ENCODE results near the gene CYP4F12. TPM values are rescaled to one million over a fixed set of nuclear protein-coding genes. Genes with fewer than 3 reads are reported as not detected.

CYP4F12 gene
- total RNA-seq, 1 donor = not detected

DNA sequence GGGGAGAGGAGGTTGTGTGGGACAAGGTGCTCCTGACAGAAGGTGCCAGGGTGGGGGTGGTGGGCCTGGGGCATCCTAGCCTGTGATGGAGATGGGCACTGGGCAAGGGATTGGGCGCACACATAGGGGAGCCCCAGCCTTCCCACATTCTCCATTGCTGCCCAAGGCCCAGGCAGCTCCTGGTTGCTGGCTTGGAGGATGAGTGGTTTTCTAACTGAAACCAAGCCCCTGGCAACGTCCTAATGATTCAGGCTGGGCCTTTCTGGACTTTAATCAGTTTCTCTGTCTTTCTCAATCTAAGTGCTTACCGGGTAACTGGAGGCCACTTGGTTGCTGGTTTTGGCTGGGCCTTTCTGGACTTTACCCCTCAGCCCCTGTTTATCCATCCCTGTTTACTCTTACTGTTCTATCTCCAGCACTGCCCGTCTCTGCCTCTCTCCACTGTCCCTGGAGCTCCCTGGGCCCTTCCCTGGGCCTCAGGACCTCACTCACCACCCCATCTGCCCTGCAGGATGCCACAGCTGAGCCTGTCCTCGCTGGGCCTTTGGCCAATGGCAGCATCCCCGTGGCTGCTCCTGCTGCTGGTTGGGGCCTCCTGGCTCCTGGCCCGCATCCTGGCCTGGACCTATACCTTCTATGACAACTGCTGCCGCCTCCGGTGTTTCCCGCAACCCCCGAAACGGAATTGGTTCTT lies 31.8 kb upstream of the CYP4F12 start:
- TF ChIP-seq, protein P1, sequence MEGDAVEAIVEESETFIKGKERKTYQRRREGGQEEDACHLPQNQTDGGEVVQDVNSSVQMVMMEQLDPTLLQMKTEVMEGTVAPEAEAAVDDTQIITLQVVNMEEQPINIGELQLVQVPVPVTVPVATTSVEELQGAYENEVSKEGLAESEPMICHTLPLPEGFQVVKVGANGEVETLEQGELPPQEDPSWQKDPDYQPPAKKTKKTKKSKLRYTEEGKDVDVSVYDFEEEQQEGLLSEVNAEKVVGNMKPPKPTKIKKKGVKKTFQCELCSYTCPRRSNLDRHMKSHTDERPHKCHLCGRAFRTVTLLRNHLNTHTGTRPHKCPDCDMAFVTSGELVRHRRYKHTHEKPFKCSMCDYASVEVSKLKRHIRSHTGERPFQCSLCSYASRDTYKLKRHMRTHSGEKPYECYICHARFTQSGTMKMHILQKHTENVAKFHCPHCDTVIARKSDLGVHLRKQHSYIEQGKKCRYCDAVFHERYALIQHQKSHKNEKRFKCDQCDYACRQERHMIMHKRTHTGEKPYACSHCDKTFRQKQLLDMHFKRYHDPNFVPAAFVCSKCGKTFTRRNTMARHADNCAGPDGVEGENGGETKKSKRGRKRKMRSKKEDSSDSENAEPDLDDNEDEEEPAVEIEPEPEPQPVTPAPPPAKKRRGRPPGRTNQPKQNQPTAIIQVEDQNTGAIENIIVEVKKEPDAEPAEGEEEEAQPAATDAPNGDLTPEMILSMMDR (IDR thresholded peaks at IDR 0.05; ENCODE audit: insufficient read depth, low read depth, low read length) = no peak
- no peak overlapping the region for H3K4me3 ChIP-seq (ENCODE audit: low read depth, low read length)
- DNase-seq (ENCODE audit: low read depth) = no peak

DNA sequence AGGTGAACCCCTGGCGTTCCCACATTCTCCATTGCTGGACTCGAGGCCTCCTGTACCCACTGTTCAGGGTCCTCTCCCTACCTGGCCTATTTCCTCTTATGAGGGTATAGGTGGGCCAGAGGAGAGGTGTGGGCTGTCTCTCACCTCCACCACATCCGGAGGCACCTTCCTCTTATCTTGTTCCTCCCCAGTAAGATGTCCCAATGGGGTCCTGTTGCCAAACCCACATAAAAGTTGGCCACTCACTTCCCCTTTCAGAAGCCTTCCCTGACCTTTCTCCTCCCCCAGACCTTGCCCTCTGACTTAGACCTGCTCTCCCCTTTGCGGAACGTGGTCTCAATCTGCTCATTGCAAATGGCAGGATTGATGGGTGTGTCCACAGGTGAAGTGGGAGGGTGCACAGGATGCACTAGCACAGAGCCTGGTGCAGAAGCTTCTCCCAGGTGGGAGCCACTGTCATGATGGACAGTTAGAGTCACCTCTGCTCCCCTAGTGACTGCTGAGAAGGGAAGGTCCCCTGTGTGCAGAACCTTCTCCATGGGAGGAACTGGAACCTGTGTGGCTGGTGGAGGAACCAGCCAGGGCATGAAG lies 30.9 kb upstream of the CYP4F12 start:
- no peak for DNase-seq (ENCODE audit: low read depth)
- TF ChIP-seq, protein P1 (IDR thresholded peaks at IDR 0.05; ENCODE audit: insufficient read depth, low read depth, low read length) = no peak
- H3K4me3 ChIP-seq (ENCODE audit: low read depth, low read length) = no peak overlapping the region

DNA sequence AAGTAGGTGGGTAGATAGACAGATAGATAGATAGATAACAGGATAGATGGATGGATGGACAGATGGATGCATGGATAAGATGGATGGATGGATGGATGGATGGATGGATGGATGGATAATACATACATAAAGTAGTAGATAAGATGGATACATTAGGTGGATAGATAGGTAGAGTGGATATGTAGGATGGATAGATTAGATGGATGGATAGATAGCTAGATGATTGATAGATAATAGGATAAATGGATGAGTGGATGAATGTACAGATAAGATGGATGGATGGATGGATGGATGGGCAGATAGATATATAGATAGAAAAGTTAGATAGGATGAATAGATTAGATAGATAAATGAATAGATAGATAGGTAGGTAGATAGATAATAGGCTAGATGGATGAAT lies 30.1 kb upstream of the CYP4F12 start:
- TF ChIP-seq, protein P1 (IDR thresholded peaks at IDR 0.05; ENCODE audit: insufficient read depth, low read depth, low read length) = no peak
- DNase-seq (ENCODE audit: low read depth) = no peak
- no peak overlapping the region for H3K4me3 ChIP-seq (ENCODE audit: low read depth, low read length)

DNA sequence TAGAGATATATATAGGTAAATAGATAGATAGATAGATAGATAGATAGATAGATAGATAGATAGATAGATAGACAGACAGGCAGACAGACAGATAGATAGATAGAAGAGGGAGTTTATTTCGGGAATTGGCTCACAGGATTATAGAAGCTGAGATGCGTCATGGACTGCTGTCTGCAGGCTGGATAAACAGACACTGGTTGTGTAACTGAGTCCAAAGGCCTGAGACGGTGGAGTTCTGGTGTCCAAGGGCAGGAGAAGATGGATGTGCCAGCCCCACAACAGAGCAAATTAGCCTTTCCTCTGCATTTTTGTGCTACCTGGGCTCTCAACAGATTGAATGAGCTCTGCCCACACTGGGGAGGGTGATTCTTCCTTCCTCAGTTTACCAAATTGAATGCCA lies 29.5 kb upstream of the CYP4F12 start:
- H3K4me3 ChIP-seq (ENCODE audit: low read depth, low read length) = no peak overlapping the region
- TF ChIP-seq, protein P1 (IDR thresholded peaks at IDR 0.05; ENCODE audit: insufficient read depth, low read depth, low read length) = no peak
- DNase-seq (ENCODE audit: low read depth) = no peak

DNA sequence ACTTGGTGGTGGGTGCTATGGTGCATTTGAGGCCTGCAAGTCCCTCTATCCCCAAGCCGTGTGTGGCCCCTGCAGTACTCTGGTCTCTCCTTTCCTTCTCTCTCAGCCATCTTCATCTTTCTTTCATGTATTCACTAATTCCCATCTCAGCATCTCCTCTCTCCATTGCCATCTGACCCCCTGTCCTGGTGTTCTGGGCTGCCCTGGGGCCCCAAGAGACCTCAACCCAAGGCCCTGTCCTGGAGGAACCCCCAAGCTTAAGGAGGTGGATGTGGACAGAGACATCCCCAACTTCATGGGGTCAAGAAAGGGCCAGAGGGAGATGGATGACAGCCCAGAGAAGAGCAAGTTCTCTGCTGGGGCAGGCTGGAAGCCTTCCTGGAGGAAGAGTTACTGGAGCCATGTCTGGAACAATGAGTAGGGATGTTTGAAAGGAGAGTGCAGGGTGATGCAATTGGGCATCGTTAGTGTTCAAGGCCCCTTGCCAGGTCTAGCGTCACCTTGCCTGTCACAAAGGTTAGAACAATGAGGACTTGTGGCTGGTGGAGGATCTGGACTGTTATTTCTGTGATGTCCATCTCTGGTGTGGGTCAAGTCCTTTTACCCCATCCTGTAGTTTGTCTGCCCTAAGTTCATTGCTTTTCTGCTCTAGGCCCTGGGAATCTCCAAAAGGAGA lies 28.7 kb upstream of the CYP4F12 start:
- no peak for DNase-seq (ENCODE audit: low read depth)
- TF ChIP-seq, protein P1 (IDR thresholded peaks at IDR 0.05; ENCODE audit: insufficient read depth, low read depth, low read length) = no peak
- H3K4me3 ChIP-seq (ENCODE audit: low read depth, low read length) = no peak overlapping the region

DNA sequence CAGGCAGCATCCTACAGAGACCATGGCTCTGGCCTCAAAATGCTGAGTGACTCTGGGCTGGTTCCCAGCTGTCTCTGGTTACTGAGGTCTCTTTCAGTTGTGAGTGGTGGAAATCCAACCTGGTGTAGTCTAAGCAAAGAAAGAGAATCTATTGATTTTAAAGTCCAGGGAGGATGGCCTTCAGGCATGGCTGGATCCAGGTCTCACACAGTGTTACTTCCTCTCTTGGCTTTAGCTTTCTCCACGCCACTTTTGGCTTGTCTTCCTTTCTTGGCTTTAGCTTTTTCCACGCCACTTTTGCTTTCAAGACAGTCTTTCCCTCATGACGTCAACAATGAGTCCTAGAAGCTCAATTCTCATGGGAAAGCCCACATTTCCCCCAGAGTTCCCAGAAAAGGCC lies 28.1 kb upstream of the CYP4F12 start:
- no peak overlapping the region for H3K4me3 ChIP-seq (ENCODE audit: low read depth, low read length)
- TF ChIP-seq, protein P1 (IDR thresholded peaks at IDR 0.05; ENCODE audit: insufficient read depth, low read depth, low read length) = no peak

More for the DNA sequence above, 28.1 kb upstream of the CYP4F12 start:
- no peak for DNase-seq (ENCODE audit: low read depth)

Measured in fibroblast of villous mesenchyme (primary cell).